ENCODE measurements around the gene NUP93.

GRCh38 chr16:56780646-56781045 lies 50.7 kb downstream of the NUP93 start:
- no peak for TF ChIP-seq CTCF (conservative IDR thresholded peaks at IDR 0.05; ENCODE audit: low read depth in 2 of 2)
- no peak for TF ChIP-seq EZH2 (IDR thresholded peaks at IDR 0.05; ENCODE audit: low read depth, unreplicated experiment)

All from GM23338 (cell line).